GM12873 (cell line): ENCODE data around the gene RNGTT.

Source experiments
- CTCF ChIP-seq: IDR thresholded peaks from 2 replicates; pipeline ENCODE4 v1.5.1; 2012; ENCODE audit warnings: low read depth, mild to moderate bottlenecking, moderate library complexity, low read length, control low read depth; ENCODE audit not compliant: insufficient read depth; ENCODE audit errors: missing control alignments

Gene RNGTT

GRCh38 chr6:89002523-89002922, 39.1 kb upstream of the RNGTT start:
- no peak for TF ChIP-seq CTCF

GRCh38 chr6:88997327-88997726, 33.9 kb upstream of the RNGTT start:
- TF ChIP-seq CTCF, result no peak

- no peak for TF ChIP-seq CTCF
Measured at GRCh38 chr6:88992741-88993552, 29.5 kb upstream of the RNGTT start.

GRCh38 chr6:88989215-88989614, 25.8 kb upstream of the RNGTT start:
- TF ChIP-seq CTCF, result no peak

GRCh38 chr6:88987922-88988321, 24.5 kb upstream of the RNGTT start:
- TF ChIP-seq CTCF, result no peak

GRCh38 chr6:88985901-88986300, 22.5 kb upstream of the RNGTT start:
- TF ChIP-seq CTCF, result no peak

GRCh38 chr6:88984606-88985005, 21.2 kb upstream of the RNGTT start:
- TF ChIP-seq CTCF, result no peak
